CD4-positive, CD25-positive, alpha-beta regulatory T cell (primary cell): ENCODE measurements around the gene MZF1. TPM values are rescaled to one million over a fixed set of nuclear protein-coding genes. Genes with fewer than 3 reads are reported as not detected.

Experiments
- ATAC-seq, 2 donors: fragments of 150-1000 bp; cut with Tn5 transposase; one replicate each; pipeline ENCODE4 v1.10.0; 2021; ENCODE audit warnings: low read depth in 2 of 2, moderate number of reproducible peaks in 2 of 2, moderate library complexity in 1 of 2
- DNase-seq, 3 donors: peaks; one replicate each; pipeline versions ENCODE4 v3.0.0 to v3.0.0-alpha.2; 2012 to 2022; ENCODE audit warnings: mixed read lengths in 1 of 3
- H3K27ac ChIP-seq: one replicate; pipeline ENCODE4 v1.7.0; 2013; ENCODE audit warnings: mild to moderate bottlenecking, low read length; ENCODE audit not compliant: insufficient read depth, poor library complexity, severe bottlenecking
- H3K27me3 ChIP-seq: one replicate; pipeline ENCODE4 v1.7.0; 2013; ENCODE audit warnings: low read length; ENCODE audit not compliant: control insufficient read depth, insufficient read depth
- H3K36me3 ChIP-seq: one replicate; pipeline ENCODE4 v1.7.0; 2013; ENCODE audit warnings: mild to moderate bottlenecking, low read length, moderate library complexity; ENCODE audit not compliant: control insufficient read depth, insufficient read depth
- H3K4me1 ChIP-seq: 2 replicates; pipeline ENCODE4 v1.7.0; 2013; ENCODE audit warnings: mild to moderate bottlenecking, low read length; ENCODE audit not compliant: insufficient read depth, control insufficient read depth, poor library complexity, severe bottlenecking
- H3K4me3 ChIP-seq: one replicate; pipeline ENCODE4 v1.7.0; 2013; ENCODE audit warnings: low read depth, mild to moderate bottlenecking, low read length, moderate library complexity
- H3K9me3 ChIP-seq, 2 experiments: 1 replicate in 1 of 2; 2 replicates in 1 of 2; pipeline ENCODE4 v1.7.0; 2013; ENCODE audit warnings: low read length in 2 of 2, mild to moderate bottlenecking in 1 of 2, moderate library complexity in 1 of 2; ENCODE audit not compliant: control insufficient read depth in 2 of 2
- H3K27ac Mint-ChIP-seq, 3 donors: one replicate each; pipeline ENCODE4 v1.8.0; 2020 to 2022; ENCODE audit warnings: mild to moderate bottlenecking in 3 of 3, mixed read lengths in 3 of 3, moderate library complexity in 2 of 3
- H3K27me3 Mint-ChIP-seq: one replicate; pipeline ENCODE4 v1.8.0; 2022; ENCODE audit warnings: mild to moderate bottlenecking, mixed read lengths
- H3K36me3 Mint-ChIP-seq: one replicate; pipeline ENCODE4 v1.8.0; 2020; ENCODE audit warnings: mixed read lengths
- H3K4me1 Mint-ChIP-seq, 4 donors: one replicate each; pipeline ENCODE4 v1.8.0; 2020 to 2022; ENCODE audit warnings: mixed read lengths in 4 of 4, mild to moderate bottlenecking in 1 of 4
- H3K4me3 Mint-ChIP-seq, 4 donors: one replicate each; pipeline ENCODE4 v1.8.0; 2020 to 2022; ENCODE audit warnings: mild to moderate bottlenecking in 4 of 4, mixed read lengths in 4 of 4, moderate library complexity in 3 of 4
- H3K9me3 Mint-ChIP-seq, 7 donors: one replicate each; pipeline ENCODE4 v1.8.0; 2020 to 2022; ENCODE audit warnings: mixed read lengths in 7 of 7, mild to moderate bottlenecking in 3 of 7, moderate library complexity in 2 of 7
- polyA plus RNA-seq, 4 donors: library from polyadenylated mRNA; unstranded; fragments of 300-500 nt; fragmentation: Illumina TruSeq; gene quantifications; one replicate each; pipeline ENCODE4 v1.2.3, GENCODE V29; 2021
- total RNA-seq: library from RNA; stranded (reverse); gene quantifications from one replicate; pipeline ENCODE4 v1.2.3, GENCODE V29; 2022

Gene MZF1
- total and polyA plus RNA-seq, 5 donors from 2014 or later, result 7.4 to 15.6 (median 7.9) TPM

DNA sequence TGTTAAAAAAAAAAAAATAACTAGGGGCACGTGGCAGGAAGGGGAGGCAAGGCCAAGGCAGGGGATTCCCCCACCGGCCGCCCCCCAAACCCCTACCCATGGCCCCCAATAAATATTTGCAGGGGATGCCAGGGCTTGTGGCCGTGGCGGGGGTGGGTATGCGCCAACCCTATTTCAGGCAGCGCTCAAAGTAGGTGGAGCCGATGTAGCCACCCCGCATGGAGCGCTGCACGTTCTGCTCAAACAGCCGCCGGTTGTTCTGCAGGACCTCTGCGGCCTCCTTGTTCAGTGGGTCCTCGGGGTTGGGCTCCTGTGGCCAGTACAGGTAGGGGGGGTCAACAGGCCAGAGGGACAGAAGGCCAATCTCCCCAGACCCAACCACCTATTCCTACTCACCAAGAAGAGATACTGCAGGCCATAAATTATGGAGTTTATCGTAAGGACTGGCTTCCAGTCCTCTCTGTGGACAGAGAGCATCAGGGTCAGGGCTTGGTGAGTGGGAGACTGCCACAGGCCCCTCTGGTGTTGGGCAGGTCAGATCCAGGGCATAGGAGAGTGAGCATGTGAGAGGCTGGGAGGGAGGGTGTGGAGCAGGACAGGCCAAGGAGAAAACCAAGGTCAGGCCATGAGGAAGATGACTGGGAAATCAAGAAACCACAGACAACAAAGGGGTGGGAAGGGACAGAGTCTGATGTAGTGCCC is 17.1 kb downstream of the MZF1 start:
- peak overlapping the region; percentile 98 for H3K27ac ChIP-seq
- peaks cover 53% of the 10 kb centered on the region for H3K4me1 ChIP-seq
- no peak for ATAC-seq
- H3K4me3 ChIP-seq, result no peak overlapping the region
- peaks cover 28% of the 10 kb centered on the region for H3K36me3 ChIP-seq
- no peak for DNase-seq
- peak overlapping the region; percentile 38 to 99 (median 99) for H3K27ac Mint-ChIP-seq
- H3K4me3 Mint-ChIP-seq, result peak overlapping the region; percentile 76 to 97 (median 96)
- no peaks in the 10 kb centered on the region for H3K27me3 Mint-ChIP-seq
- H3K27me3 ChIP-seq, result no peaks in the 10 kb centered on the region
- H3K36me3 Mint-ChIP-seq, result peaks cover 29% of the 10 kb centered on the region
- no peaks in the 10 kb centered on the region for H3K9me3 ChIP-seq
- peaks cover 0 to 2% (median 0%) of the 10 kb centered on the region in 7 donors for H3K9me3 Mint-ChIP-seq
- peaks cover 0 to 77% (median 41%) of the 10 kb centered on the region in 4 donors for H3K4me1 Mint-ChIP-seq

DNA sequence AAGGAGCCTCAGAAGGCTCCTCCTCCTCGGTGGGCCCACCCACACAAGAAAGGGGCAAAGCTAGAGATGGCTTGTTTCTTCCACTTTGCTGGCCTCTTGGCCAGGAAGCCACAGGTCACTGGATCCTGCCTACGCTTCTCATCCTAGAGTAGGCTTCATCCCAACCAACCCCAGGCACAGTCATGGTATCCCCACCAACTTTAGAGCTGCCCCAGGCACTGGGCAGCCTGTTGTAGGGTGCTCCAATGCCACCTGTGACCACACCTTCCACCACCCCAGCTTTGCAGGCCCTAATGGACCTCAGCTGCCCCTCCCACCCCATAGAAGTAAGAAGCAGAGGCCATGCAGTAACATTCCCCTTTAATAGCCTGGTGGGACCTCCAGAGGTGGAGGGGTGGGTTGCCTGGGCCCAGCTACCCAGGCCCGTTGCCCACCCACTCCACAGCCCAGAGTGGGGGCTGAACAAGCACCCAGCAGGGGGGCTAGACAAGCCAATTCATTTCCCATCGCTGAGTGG is 17.7 kb downstream of the MZF1 start:
- Mint-ChIP-seq H3K4me3 (peak overlapping the region; percentile 93 to 97 (median 96)), H3K36me3 (peaks cover 31% of the 10 kb centered on the region), H3K4me1 (peaks cover 0 to 73% (median 39%) of the 10 kb centered on the region in 4 donors), H3K9me3 (peaks cover 0 to 2% (median 0%) of the 10 kb centered on the region in 7 donors), H3K27me3 (no peaks in the 10 kb centered on the region), H3K27ac (peak overlapping the region; percentile 96 to 99 (median 99))
- DNase-seq (no peak), ATAC-seq (no peak)
- H3K36me3 ChIP-seq, result peaks cover 35% of the 10 kb centered on the region
- no peaks in the 10 kb centered on the region for H3K9me3 ChIP-seq
- peak overlapping the region; percentile 98 for H3K27ac ChIP-seq
- peak overlapping the region; percentile 71 for H3K4me3 ChIP-seq
- no peaks in the 10 kb centered on the region for H3K27me3 ChIP-seq
- peaks cover 51% of the 10 kb centered on the region for H3K4me1 ChIP-seq

DNA sequence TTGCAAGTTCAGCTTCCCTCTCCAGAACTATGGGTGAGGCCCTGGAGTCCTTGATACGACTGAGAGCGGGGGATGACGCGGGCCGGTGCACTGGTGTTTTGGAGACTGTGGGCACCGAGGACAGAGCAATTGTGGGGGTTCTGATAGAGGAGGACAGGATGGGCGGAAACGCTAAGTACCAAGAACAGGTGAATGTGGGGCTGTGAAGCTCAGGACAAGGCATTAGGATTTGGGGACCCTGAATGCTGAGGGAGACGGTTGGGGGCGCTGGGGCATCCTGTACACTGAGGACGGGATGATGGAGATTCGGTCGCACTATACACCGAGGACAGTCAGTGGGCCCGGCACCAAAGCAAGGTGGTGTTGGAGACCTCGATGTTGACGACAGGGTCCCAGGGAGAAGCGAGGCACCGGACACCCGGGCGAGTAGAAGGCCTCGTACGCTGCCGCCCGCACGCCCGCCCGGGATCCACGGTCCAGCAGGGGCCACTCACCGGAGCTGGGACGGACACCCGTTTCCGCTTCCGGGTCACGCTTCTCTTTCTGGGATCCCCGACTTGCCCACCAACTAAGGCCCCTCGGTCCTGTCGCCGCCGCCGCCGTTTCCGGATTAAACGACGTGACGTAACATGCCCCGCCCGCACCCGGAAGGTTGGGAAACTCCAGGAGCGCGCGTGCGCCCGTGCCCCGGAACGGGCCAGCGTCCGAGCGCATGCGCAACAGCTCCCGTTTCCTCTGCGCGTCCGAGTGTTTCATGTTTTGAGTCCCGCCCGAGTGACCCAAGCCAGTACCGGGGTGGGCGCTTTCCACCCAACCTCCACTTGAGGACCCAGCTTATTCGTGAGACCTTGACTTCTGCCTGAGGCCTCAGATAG is 18.4 kb downstream of the MZF1 start, which contains the start of gene CHMP2A:
Gene CHMP2A (minus strand): TSS at position 612 of the 875 bp plus-strand sequence. CDS start 893 bp downstream, outside the sequence.
- H3K27ac Mint-ChIP-seq, result peak within 1 kb of the TSS; percentile 96 to 99 (median 99)

DNA sequence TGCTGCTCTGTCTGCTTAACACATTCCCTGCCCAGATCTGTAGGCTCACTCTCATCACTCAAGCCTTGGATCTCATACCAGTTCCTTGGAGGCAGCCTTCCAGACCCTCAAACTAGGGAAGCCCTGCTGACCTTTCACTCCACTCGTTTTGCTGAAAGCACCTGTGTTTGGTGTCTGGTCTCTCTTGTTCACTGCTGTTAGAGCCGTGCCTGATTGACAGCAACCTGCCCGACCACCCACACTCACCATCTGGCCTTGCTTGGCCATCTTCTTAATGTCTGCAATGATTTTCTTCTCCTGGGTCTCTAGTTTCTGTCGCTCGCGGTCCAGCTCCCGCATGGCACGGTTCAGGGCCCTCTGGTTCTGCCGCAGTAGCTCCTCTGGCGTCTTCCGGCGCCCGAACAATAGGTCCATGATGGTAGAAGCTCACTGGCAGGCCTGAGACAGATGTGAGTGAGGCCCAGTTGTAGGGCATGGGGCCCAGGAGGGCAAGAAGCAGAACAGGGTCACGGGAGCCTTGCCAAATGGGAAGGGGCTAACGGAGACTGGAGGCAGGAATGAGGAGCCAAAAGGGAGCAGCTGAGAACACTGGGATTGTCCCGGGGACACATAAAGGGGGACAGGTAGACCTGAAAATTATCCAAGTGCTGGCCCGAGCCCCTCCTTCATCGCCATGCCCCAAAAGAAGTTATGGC is 19.2 kb downstream of the MZF1 start:
- peak overlapping the region; percentile 75 to 99 (median 99) for H3K27ac Mint-ChIP-seq
- Histone ChIP-seq H3K27me3 (no peaks in the 10 kb centered on the region), H3K9me3 (no peaks in the 10 kb centered on the region), H3K4me3 (peak overlapping the region; percentile 84), H3K27ac (peak overlapping the region; percentile 98), H3K4me1 (peaks cover 42% of the 10 kb centered on the region), H3K36me3 (peaks cover 50% of the 10 kb centered on the region)
- no peak for DNase-seq
- peaks cover 0 to 63% (median 33%) of the 10 kb centered on the region in 4 donors for H3K4me1 Mint-ChIP-seq
- peaks cover 0 to 2% (median 0%) of the 10 kb centered on the region in 7 donors for H3K9me3 Mint-ChIP-seq
- ATAC-seq, result no peak
- H3K4me3 Mint-ChIP-seq, result peak overlapping the region; percentile 93 to 97 (median 96)
- H3K27me3 Mint-ChIP-seq, result no peaks in the 10 kb centered on the region
- peaks cover 28% of the 10 kb centered on the region for H3K36me3 Mint-ChIP-seq

More for the DNA sequence above, 18.4 kb downstream of the MZF1 start, which contains the start of gene CHMP2A:
- peaks cover 42% of the 10 kb centered on the region for H3K36me3 ChIP-seq
- peak within 1 kb of the TSS; percentile 96 to 97 (median 97) for H3K4me3 Mint-ChIP-seq
- no peaks in the 10 kb centered on the region for H3K27me3 ChIP-seq
- peak within 1 kb of the TSS; percentile 98 for H3K27ac ChIP-seq
- peaks cover 0 to 2% (median 0%) of the 10 kb centered on the region in 7 donors for H3K9me3 Mint-ChIP-seq
- peaks cover 47% of the 10 kb centered on the region for H3K4me1 ChIP-seq
- peak within 1 kb of the TSS; percentile 84 for H3K4me3 ChIP-seq
- DNase-seq (peak; percentile 94 to 97 (median 96)), ATAC-seq (peak; percentile 32)
- H3K4me1 Mint-ChIP-seq, result peaks cover 0 to 68% (median 37%) of the 10 kb centered on the region in 4 donors
- H3K27me3 Mint-ChIP-seq, result no peaks in the 10 kb centered on the region
- H3K9me3 ChIP-seq, result no peaks in the 10 kb centered on the region
- H3K36me3 Mint-ChIP-seq, result peaks cover 31% of the 10 kb centered on the region

DNA sequence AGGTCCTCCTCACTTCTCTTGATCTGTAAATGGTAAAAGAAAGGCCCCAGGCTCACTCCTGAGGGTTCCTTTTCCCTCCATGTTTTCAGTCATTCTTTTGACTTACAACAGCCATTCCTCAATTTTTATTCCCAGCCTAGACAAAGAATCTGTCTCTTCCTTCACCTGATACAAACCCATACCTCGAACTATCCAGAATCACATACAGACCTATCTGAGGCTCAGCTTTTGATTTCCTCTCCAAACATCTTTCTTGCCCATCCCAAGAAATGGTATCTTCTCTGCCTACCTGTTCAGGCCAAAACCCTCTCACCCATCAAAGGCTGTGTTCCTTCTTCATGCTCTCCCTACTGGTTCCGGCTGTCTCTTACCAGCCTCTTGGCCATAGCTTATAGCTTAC is 20.5 kb downstream of the MZF1 start:
- H3K27ac ChIP-seq, result no peak overlapping the region
- peaks cover 38% of the 10 kb centered on the region for H3K4me1 ChIP-seq
- peaks cover 0 to 2% (median 0%) of the 10 kb centered on the region in 7 donors for H3K9me3 Mint-ChIP-seq
- no peak overlapping the region for H3K4me3 ChIP-seq
- peak overlapping the region; percentile 3 to 93 (median 54) for H3K4me3 Mint-ChIP-seq
- H3K27ac Mint-ChIP-seq, result peak overlapping the region in 2 of 3 donors; percentile 68 to 99
- H3K9me3 ChIP-seq, result no peaks in the 10 kb centered on the region
- no peaks in the 10 kb centered on the region for H3K27me3 Mint-ChIP-seq
- H3K4me1 Mint-ChIP-seq, result peaks cover 0 to 62% (median 30%) of the 10 kb centered on the region in 4 donors
- no peaks in the 10 kb centered on the region for H3K27me3 ChIP-seq
- ATAC-seq (no peak), DNase-seq (no peak)
- peaks cover 31% of the 10 kb centered on the region for H3K36me3 Mint-ChIP-seq
- H3K36me3 ChIP-seq, result peaks cover 62% of the 10 kb centered on the region

DNA sequence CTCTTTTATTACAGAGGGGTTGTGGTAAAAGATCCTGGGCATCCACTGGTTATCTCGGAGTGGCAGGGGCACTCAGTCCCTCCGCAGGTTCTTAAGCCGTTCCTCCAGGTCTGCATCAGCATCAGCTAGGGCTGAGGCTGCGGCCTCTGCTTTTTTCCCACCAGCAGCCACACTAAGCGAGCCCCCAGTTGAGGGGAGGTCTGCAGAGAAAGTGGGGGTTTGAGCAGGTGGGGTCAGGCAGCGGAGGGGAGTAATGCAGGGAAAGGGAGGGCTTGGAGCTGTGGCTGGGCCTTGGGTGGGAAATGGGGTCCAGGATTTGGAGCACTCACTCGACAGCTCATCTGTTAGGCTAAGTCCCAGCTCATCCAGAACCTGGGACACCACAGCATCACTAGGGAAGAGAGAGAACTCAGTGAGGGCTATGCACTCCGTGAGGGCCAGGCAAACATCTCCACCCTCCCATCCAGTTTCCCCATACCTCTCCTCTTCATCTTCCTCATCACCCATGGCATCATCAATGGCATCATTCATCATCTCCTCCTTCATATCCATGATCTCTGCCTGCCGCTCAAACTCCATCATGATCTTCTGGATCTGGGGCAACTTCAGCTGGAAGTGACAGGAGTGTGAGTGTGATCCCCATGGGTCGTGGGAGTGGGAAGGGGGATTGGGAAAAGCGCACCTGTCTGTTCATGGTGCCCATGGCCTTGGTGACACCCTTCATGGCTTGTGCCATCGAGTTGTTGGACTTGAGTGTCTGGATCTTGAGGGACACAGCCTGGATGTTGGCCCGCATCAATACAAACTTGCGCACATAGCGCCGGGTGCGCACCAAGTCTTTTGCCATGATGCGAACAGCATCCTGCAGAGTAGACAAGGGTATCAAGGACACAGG is 21.3 kb downstream of the MZF1 start:
- no peak for DNase-seq
- no peaks in the 10 kb centered on the region for H3K27me3 Mint-ChIP-seq
- no peaks in the 10 kb centered on the region for H3K9me3 ChIP-seq
- peak overlapping the region in 1 of 3 donors; percentile 99 for H3K27ac Mint-ChIP-seq
- H3K27ac ChIP-seq, result no peak overlapping the region
- H3K36me3 ChIP-seq, result peaks cover 67% of the 10 kb centered on the region
- H3K4me3 Mint-ChIP-seq, result peak overlapping the region in 2 of 4 donors; percentile 11 to 93
- H3K4me1 Mint-ChIP-seq, result peaks cover 0 to 62% (median 28%) of the 10 kb centered on the region in 4 donors
- H3K4me3 ChIP-seq, result no peak overlapping the region
- H3K27me3 ChIP-seq, result no peaks in the 10 kb centered on the region
- no peak for ATAC-seq
- H3K36me3 Mint-ChIP-seq, result peaks cover 31% of the 10 kb centered on the region
- peaks cover 35% of the 10 kb centered on the region for H3K4me1 ChIP-seq
- peaks cover 0 to 1% (median 0%) of the 10 kb centered on the region in 7 donors for H3K9me3 Mint-ChIP-seq
